G401.6 (cell line): ENCODE measurements around the gene WDR54.
"Not testable (repeated sequence)": the region's sequence is repeated elsewhere in the genome, so short reads cannot be mapped to it uniquely, and the experiment has no call there.

Source experiments
- FAIRE-seq: peaks from 2 replicates; lab custom pipeline; 2012; peaks lifted over from hg19 to GRCh38; lab: Jason Lieb, UNC

WDR54 gene

GRCh38 chr2:74407682-74408081 lies 13.8 kb upstream of the WDR54 start:
- no peak for FAIRE-seq

GRCh38 chr2:74413001-74413698 lies 8.4 kb upstream of the WDR54 start:
- FAIRE-seq = no peak

- no peak for FAIRE-seq
Observed at GRCh38 chr2:74414441-74414840, 7.1 kb upstream of the WDR54 start.

GRCh38 chr2:74414881-74415761 lies 6.4 kb upstream of the WDR54 start:
- FAIRE-seq = no peak

- no peak for FAIRE-seq
Observed at GRCh38 chr2:74415762-74416395, 5.7 kb upstream of the WDR54 start.

GRCh38 chr2:74416778-74417177 lies 4.8 kb upstream of the WDR54 start:
- no peak for FAIRE-seq

- FAIRE-seq = no peak
Observed at GRCh38 chr2:74417197-74417596, 4.3 kb upstream of the WDR54 start.

- no peak for FAIRE-seq
Observed at GRCh38 chr2:74417763-74418162, 3.8 kb upstream of the WDR54 start.

- no peak for FAIRE-seq
Observed at GRCh38 chr2:74418312-74418711, 3.2 kb upstream of the WDR54 start.

GRCh38 chr2:74419345-74419744 lies 2.2 kb upstream of the WDR54 start:
- FAIRE-seq = no peak

GRCh38 chr2:74420006-74420405 lies 1.5 kb upstream of the WDR54 start:
- no peak for FAIRE-seq

- FAIRE-seq = not testable (repeated sequence)
Observed at GRCh38 chr2:74420443-74421103, 957 bp upstream of the WDR54 start.

GRCh38 chr2:74423231-74424095 lies 1.9 kb downstream of the WDR54 start:
- FAIRE-seq = no peak

GRCh38 chr2:74424139-74424992 lies 2.8 kb downstream of the WDR54 start:
- no peak for FAIRE-seq

GRCh38 chr2:74424995-74425406 lies 3.5 kb downstream of the WDR54 start:
- no peak for FAIRE-seq

GRCh38 chr2:74425523-74425922 lies 4.0 kb downstream of the WDR54 start:
- no peak for FAIRE-seq

- no peak for FAIRE-seq
Observed at GRCh38 chr2:74426181-74426758, 4.7 kb downstream of the WDR54 start.

- no peak for FAIRE-seq
Observed at GRCh38 chr2:74427551-74427950, 6.0 kb downstream of the WDR54 start.

- no peak for FAIRE-seq
Observed at GRCh38 chr2:74428675-74429074, 7.1 kb downstream of the WDR54 start.
